Spleen (tissue), 11 donors: ENCODE results near the gene CACNG8. TPM values are rescaled to one million over a fixed set of nuclear protein-coding genes. Genes with fewer than 3 reads are reported as not detected.

Experiments used
- DNase-seq: peaks from one replicate; pipeline ENCODE4 v3.0.0-alpha.2; 2020
- H3K27ac ChIP-seq, 8 donors: fragments of 200-600 bp; sonication (generic) in 7 of 8; 1 replicate in 4 of 8; 2 replicates in 4 of 8; pipeline versions ENCODE4 v1.5.0 to v1.8.0; 2016 to 2021; ENCODE audit warnings: inconsistent platforms in 4 of 8, mild to moderate bottlenecking in 4 of 8, moderate library complexity in 1 of 8
- H3K27me3 ChIP-seq, 7 donors: fragments of 200-600 bp; sonication (generic) in 6 of 7; replicated peaks in 1 of 7; 1 replicate in 4 of 7; 2 replicates in 3 of 7; pipeline versions ENCODE4 v1.5.0 to v1.8.0; 2016 to 2021; ENCODE audit warnings: inconsistent platforms in 3 of 7, mild to moderate bottlenecking in 1 of 7
- H3K36me3 ChIP-seq, 6 donors: fragments of 200-600 bp; sonication (generic) in 5 of 6; 1 replicate in 4 of 6; 2 replicates in 2 of 6; pipeline versions ENCODE4 v1.5.0 to v1.8.0; 2016 to 2021; ENCODE audit warnings: inconsistent platforms in 2 of 6
- H3K4me1 ChIP-seq, 6 donors: fragments of 200-600 bp; sonication (generic) in 5 of 6; 1 replicate in 3 of 6; 2 replicates in 3 of 6; pipeline versions ENCODE4 v1.5.0 to v1.8.0; 2016 to 2021; ENCODE audit warnings: inconsistent platforms in 3 of 6
- H3K4me3 ChIP-seq, 8 donors: fragments of 200-600 bp; sonication (generic) in 7 of 8; 1 replicate in 4 of 8; 2 replicates in 4 of 8; pipeline versions ENCODE4 v1.5.0 to v1.8.0; 2016 to 2021; ENCODE audit warnings: inconsistent platforms in 4 of 8, mild to moderate bottlenecking in 4 of 8, moderate library complexity in 2 of 8
- H3K9me3 ChIP-seq, 8 donors: fragments of 200-600 bp; sonication (generic) in 7 of 8; 1 replicate in 4 of 8; 2 replicates in 4 of 8; pipeline versions ENCODE4 v1.5.0 to v1.8.0; 2016 to 2021; ENCODE audit warnings: inconsistent platforms in 4 of 8
- POLR2A ChIP-seq, 3 donors: fragments of 450-650 bp; IDR thresholded peaks; one replicate each; pipeline ENCODE4 v1.5.1; 2017; ENCODE audit warnings: antibody characterized with exemption in 3 of 3, mild to moderate bottlenecking in 1 of 3
- POLR2AphosphoS5 ChIP-seq, 3 donors: sonication (generic); formaldehyde crosslinking; IDR thresholded peaks; one replicate each; pipeline ENCODE4 v1.5.1; 2017; ENCODE audit warnings: antibody characterized with exemption in 3 of 3
- WGBS, 5 donors: extraction: QIAGEN DNeasy Blood & Tissue Kit in 3 of 5; methylation state at CpG; one replicate each; pipeline versions ENCODE4 v1.1.5 to v1.1.7; 2013 to 2018; 5-methylcytosine and 5-hydroxymethylcytosine counted together
- intact Hi-C: fragments of 100-400 bp; cut with DNase I; formaldehyde crosslinking; loops from one replicate; pipeline ENCODE4 v1.15.0; 2023; ENCODE audit warnings: low total_unique reads
- polyA plus RNA-seq, 3 donors: library from polyadenylated mRNA; stranded (reverse); fragments of 200-250 nt; gene quantifications; one replicate each; pipeline ENCODE4 v1.2.1, GENCODE V29; 2013
- total RNA-seq, 7 donors: library from RNA; depleted of rRNA in 3 of 7; stranded (reverse); fragments of >200 nt in 3 of 7; fragmentation: NEBNext Ultra II Directional in 4 of 7; extraction: Animal tissue kit (Norgen Biotek cat#: 25700) in 4 of 7; gene quantifications; one replicate each; pipeline versions ENCODE4 v1.1.0 to v1.2.1, GENCODE V29; 2016 to 2021
- TF ChIP-seq, protein P1 (sequence below), 11 experiments: fragments of 200-600 bp in 7 of 11; fragments of 450-650 bp in 4 of 11; sonication (generic) in 4 of 11; IDR thresholded peaks in 8 of 11; conservative IDR thresholded peaks in 3 of 11; 1 replicate in 7 of 11; 2 replicates in 4 of 11; pipeline versions ENCODE4 v1.4.0 to v1.8.0; 2016 to 2021; ENCODE audit warnings: antibody characterized with exemption in 11 of 11, inconsistent platforms in 4 of 11, mild to moderate bottlenecking in 1 of 11
- donor health status: healthy with polysubstance abuse.
- donor health status: DM: no; HTN: no; CAD: no; lungs with moderate emphysema.
- donor health status: DM: no; HTN: no; CAD: no.
- donor health status: Bipolar disorder and iron deficiency.
- donor health status: healthy.
- donor health status: DM: no; HTN: no; CAD: no.
- donor health status: DM: yes; HTN: yes; CAD: no.

CACNG8 gene
- total and polyA plus RNA-seq, 10 donors = 0.02 to 0.11 (median 0.05) TPM; not detected in 6

DNA sequence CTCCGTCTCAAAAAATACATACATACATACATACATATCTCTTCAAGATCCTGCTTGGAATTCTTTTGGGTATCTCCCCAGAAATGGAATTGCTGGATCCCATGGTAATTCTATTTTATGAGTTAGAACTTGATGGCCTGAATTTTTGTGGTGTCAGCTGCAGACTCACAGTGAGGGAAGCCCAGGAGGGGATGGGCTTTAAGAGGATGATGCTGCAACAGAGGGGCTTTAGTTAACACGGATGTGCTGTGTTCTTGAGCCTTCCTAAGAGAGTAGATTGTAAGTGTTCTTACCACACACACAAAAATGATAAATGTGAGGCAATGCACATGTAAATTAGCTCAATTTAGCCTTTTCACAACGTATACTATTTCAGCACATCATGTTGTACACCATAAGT, 60.5 kb downstream of the CACNG8 start:
- DNase-seq = no peak
- H3K4me1 ChIP-seq = peaks cover 0 to 37% (median 18%) of the 10 kb centered on the region in 6 donors
- peaks cover 0 to 69% (median 11%) of the 10 kb centered on the region in 7 donors for H3K27me3 ChIP-seq
- intact Hi-C loops = loop anchor here (5.0 to 10.0 kb wide), 2 partner anchors 118 to 181 kb away; partner anchors contain the start of gene CACNG7
- H3K4me3 ChIP-seq = peak overlapping the region in 1 of 8 donors; percentile 31
- H3K27ac ChIP-seq = peak overlapping the region in 3 of 8 donors; percentile 67 to 79 (median 79)
- WGBS, 5 donors = 33 to 59% (median 38%) methylated on average over 3 of the region's 3 CpGs
- TF ChIP-seq, protein P1, sequence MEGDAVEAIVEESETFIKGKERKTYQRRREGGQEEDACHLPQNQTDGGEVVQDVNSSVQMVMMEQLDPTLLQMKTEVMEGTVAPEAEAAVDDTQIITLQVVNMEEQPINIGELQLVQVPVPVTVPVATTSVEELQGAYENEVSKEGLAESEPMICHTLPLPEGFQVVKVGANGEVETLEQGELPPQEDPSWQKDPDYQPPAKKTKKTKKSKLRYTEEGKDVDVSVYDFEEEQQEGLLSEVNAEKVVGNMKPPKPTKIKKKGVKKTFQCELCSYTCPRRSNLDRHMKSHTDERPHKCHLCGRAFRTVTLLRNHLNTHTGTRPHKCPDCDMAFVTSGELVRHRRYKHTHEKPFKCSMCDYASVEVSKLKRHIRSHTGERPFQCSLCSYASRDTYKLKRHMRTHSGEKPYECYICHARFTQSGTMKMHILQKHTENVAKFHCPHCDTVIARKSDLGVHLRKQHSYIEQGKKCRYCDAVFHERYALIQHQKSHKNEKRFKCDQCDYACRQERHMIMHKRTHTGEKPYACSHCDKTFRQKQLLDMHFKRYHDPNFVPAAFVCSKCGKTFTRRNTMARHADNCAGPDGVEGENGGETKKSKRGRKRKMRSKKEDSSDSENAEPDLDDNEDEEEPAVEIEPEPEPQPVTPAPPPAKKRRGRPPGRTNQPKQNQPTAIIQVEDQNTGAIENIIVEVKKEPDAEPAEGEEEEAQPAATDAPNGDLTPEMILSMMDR (IDR thresholded peaks at IDR 0.05 in 8 of 11, conservative IDR thresholded peaks at IDR 0.05 in 3 of 11) = no peak
- TF ChIP-seq POLR2A (IDR thresholded peaks at IDR 0.05) = no peak
- TF ChIP-seq POLR2AphosphoS5 (IDR thresholded peaks at IDR 0.05) = no peak
- H3K9me3 ChIP-seq = no peaks in the 10 kb centered on the region
- no peaks in the 10 kb centered on the region for H3K36me3 ChIP-seq

DNA sequence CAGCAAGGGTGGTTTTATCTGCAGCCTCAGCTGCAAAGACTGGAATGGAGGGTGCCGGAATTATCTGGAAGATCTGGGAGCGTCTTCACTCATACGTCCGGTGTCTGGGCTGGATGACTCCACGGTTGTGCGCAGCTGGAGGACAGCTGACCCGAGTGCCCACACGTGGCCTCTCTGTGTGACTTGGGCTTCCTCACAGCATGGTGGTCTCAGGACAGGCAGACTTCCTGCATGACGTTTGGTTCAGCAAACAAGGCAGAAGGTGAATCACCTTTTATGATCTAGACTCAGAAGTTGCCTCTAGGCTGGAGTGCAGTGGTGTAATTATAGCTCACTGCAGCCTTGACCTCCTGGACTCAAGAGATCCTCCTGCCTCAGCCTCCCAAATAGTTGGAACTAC, 61.9 kb downstream of the CACNG8 start:
- intact Hi-C loops = loop anchor here (5.0 to 10.0 kb wide), 2 partner anchors 120 to 182 kb away; partner anchors contain the start of gene CACNG7
- WGBS, 5 donors = 72 to 83% (median 82%) methylated on average over 9 of the region's 9 CpGs
- H3K4me1 ChIP-seq = peaks cover 0 to 37% (median 14%) of the 10 kb centered on the region in 6 donors

GRCh38 chr19:54026656-54027055, 63.9 kb downstream of the CACNG8 start:
- no peak overlapping the region for H3K4me3 ChIP-seq
- WGBS, 5 donors = 73 to 80% (median 75%) methylated on average over 7 of the region's 7 CpGs
- H3K27ac ChIP-seq = no peak overlapping the region
- TF ChIP-seq POLR2AphosphoS5 (IDR thresholded peaks at IDR 0.05) (no peak), POLR2A (IDR thresholded peaks at IDR 0.05) (no peak)
- TF ChIP-seq, protein P1 (IDR thresholded peaks at IDR 0.05 in 8 of 11, conservative IDR thresholded peaks at IDR 0.05 in 3 of 11) = no peak
- intact Hi-C loops = loop anchor here (10.0 kb wide), 1 partner anchor 122 kb away; the partner anchor contains the start of gene CACNG7
- no peaks in the 10 kb centered on the region for H3K9me3 ChIP-seq
- no peak for DNase-seq
- H3K36me3 ChIP-seq = no peaks in the 10 kb centered on the region
- peaks cover 0 to 43% (median 9%) of the 10 kb centered on the region in 6 donors for H3K4me1 ChIP-seq
- H3K27me3 ChIP-seq = peaks cover 0 to 85% (median 11%) of the 10 kb centered on the region in 7 donors

More for the DNA sequence above, 61.9 kb downstream of the CACNG8 start:
- Histone ChIP-seq H3K27ac (no peak overlapping the region), H3K4me3 (no peak overlapping the region), H3K27me3 (peaks cover 0 to 75% (median 11%) of the 10 kb centered on the region in 7 donors), H3K36me3 (no peaks in the 10 kb centered on the region), H3K9me3 (no peaks in the 10 kb centered on the region)
- TF ChIP-seq POLR2A (IDR thresholded peaks at IDR 0.05) = no peak
- TF ChIP-seq, protein P1 (IDR thresholded peaks at IDR 0.05 in 8 of 11, conservative IDR thresholded peaks at IDR 0.05 in 3 of 11) = no peak
- TF ChIP-seq POLR2AphosphoS5 (IDR thresholded peaks at IDR 0.05) = no peak
- DNase-seq = no peak

- TF ChIP-seq POLR2AphosphoS5 (IDR thresholded peaks at IDR 0.05) (no peak), POLR2A (IDR thresholded peaks at IDR 0.05) (no peak)
- TF ChIP-seq, protein P1 (IDR thresholded peaks at IDR 0.05 in 8 of 11, conservative IDR thresholded peaks at IDR 0.05 in 3 of 11) = no peak
- H3K27ac ChIP-seq = no peak overlapping the region
- H3K9me3 ChIP-seq = no peaks in the 10 kb centered on the region
- 59 to 74% (median 67%) methylated on average over 3 of the region's 3 CpGs for WGBS, 5 donors
- H3K27me3 ChIP-seq = peaks cover 0 to 87% (median 6%) of the 10 kb centered on the region in 7 donors
- H3K4me1 ChIP-seq = peaks cover 0 to 26% (median under 1%) of the 10 kb centered on the region in 6 donors
- intact Hi-C loops = loop anchor here (10.0 kb wide), 1 partner anchor 124 kb away; the partner anchor contains the start of gene CACNG7
- peak; percentile 8 for DNase-seq
- H3K4me3 ChIP-seq = no peak overlapping the region
- H3K36me3 ChIP-seq = no peaks in the 10 kb centered on the region
Measured at GRCh38 chr19:54029301-54029700, 66.6 kb downstream of the CACNG8 start.
